ENCODE results near the gene SEC61A2. TPM values are rescaled to one million over a fixed set of nuclear protein-coding genes. Genes with fewer than 3 reads are reported as not detected.

Gene SEC61A2
- total RNA-seq, 4 donors from 2014 or later, result 1.5 to 15.1 (median 7.6) TPM

DNA sequence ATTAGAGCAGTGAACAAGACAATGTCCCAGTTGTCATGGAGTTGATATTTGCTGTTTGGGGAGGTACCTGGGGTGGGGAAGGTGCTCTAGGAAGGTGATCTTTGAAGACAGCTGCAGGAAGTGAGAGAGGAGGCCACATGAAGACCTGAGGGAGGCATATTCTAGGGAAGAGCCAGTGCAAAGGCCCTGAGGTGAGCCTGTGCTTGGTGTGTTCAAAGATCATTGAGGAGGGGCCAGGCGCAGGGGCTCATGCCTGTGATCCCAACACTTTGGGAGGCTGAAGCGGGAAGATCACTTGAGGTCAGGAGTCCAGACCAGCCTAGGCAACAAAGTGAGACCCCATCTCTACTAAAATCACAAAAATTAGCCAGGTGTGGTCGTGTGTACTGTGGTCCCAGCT lies 15.1 kb downstream of the SEC61A2 start:
- Histone ChIP-seq H3K36me3 (peaks cover 0 to 18% (median 5%) of the 10 kb centered on the region in 4 donors), H3K27ac (no peak overlapping the region), H3K4me1 (no peaks in the 10 kb centered on the region), H3K27me3 (no peaks in the 10 kb centered on the region), H3K9me3 (no peaks in the 10 kb centered on the region), H3K4me3 (no peak overlapping the region)
- WGBS, 2 donors (ENCODE audit: low coverage in 1 of 2), result 94% methylated on average over 3 of the region's 3 CpGs; no CpG with 5 or more reads in 1 of the 2 donors
- in situ Hi-C loops (cut with MboI; ENCODE audit: low pct_ligation_motif_present in 1 of 4, low pct_unique_long_range_greater_than_20kb in 1 of 4, low sequenced_read_pairs in 3 of 4) (no loop called here), intact Hi-C loops (cut with DNase I; ENCODE audit: low total_unique reads) (loop anchor here (10.0 kb wide), 1 partner anchor 1460 kb away; no protein-coding TSS in a partner anchor)
- TF ChIP-seq POLR2AphosphoS5 (IDR thresholded peaks at IDR 0.05), result no peak
- no peak for TF ChIP-seq EP300 (IDR thresholded peaks at IDR 0.05; ENCODE audit: low read depth)
- TF ChIP-seq, protein P1, sequence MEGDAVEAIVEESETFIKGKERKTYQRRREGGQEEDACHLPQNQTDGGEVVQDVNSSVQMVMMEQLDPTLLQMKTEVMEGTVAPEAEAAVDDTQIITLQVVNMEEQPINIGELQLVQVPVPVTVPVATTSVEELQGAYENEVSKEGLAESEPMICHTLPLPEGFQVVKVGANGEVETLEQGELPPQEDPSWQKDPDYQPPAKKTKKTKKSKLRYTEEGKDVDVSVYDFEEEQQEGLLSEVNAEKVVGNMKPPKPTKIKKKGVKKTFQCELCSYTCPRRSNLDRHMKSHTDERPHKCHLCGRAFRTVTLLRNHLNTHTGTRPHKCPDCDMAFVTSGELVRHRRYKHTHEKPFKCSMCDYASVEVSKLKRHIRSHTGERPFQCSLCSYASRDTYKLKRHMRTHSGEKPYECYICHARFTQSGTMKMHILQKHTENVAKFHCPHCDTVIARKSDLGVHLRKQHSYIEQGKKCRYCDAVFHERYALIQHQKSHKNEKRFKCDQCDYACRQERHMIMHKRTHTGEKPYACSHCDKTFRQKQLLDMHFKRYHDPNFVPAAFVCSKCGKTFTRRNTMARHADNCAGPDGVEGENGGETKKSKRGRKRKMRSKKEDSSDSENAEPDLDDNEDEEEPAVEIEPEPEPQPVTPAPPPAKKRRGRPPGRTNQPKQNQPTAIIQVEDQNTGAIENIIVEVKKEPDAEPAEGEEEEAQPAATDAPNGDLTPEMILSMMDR (IDR thresholded peaks at IDR 0.05), result no peak
- no peak for TF ChIP-seq POLR2A (IDR thresholded peaks at IDR 0.05)
- DNase-seq, result no peak

DNA sequence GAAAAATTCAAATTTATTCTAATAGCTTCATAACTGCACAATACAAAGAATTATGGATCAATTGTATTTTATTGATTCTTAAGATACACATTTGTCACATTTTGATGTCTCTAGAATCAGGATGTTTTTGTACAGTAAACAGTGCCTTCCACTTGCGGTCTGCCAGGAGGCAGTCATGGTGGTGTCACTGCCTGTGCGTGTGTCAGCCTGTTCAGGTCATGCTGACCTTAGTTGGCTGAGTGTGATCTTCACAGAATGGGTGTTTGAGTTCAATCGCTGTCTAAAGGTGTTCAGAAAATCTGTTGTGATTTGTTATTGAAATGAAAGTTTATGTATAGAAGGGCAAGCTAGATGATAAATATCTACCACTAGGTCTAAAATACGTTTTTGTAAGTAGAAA lies 20.7 kb downstream of the SEC61A2 start:
- Histone ChIP-seq H3K27me3 (no peaks in the 10 kb centered on the region), H3K27ac (no peak overlapping the region), H3K36me3 (no peaks in the 10 kb centered on the region), H3K4me1 (no peaks in the 10 kb centered on the region), H3K4me3 (no peak overlapping the region), H3K9me3 (no peaks in the 10 kb centered on the region)
- intact Hi-C loops (cut with DNase I; ENCODE audit: low total_unique reads), result no loop called here
- in situ Hi-C loops (cut with MboI; ENCODE audit: low pct_ligation_motif_present in 1 of 4, low pct_unique_long_range_greater_than_20kb in 1 of 4, low sequenced_read_pairs in 3 of 4), result no loop called here
- 85 to 91% methylated on average over 4 of the region's 4 CpGs for WGBS, 2 donors (ENCODE audit: low coverage in 1 of 2)
- TF ChIP-seq, protein P1 (IDR thresholded peaks at IDR 0.05), result no peak
- no peak for TF ChIP-seq POLR2AphosphoS5 (IDR thresholded peaks at IDR 0.05)
- TF ChIP-seq EP300 (IDR thresholded peaks at IDR 0.05; ENCODE audit: low read depth), result no peak
- DNase-seq, result no peak

DNA sequence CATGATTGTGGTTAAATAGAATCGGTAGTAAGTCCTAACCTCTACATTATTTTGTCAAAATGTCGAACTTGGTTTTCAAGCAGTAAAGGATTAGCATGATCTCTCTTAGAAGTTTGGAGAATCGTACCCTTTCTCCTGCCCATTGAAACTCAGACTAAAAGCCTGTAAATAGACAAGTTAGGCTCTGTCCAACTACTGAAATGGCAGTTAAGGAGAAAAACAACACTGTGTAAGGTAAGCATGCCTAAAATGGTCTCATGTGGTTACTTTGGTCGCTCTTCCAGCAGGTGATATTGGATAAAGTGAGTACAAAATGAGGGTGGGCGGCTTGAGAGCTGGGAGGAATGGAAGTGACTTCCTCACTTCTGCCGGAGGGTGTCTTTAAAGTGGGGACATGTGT lies 25.0 kb downstream of the SEC61A2 start:
- no peak for DNase-seq
- 80 to 96% methylated on average over 4 to 6 of the region's 6 CpGs for WGBS, 2 donors (ENCODE audit: low coverage in 1 of 2)
- Histone ChIP-seq H3K4me1 (no peaks in the 10 kb centered on the region), H3K9me3 (no peaks in the 10 kb centered on the region), H3K27ac (no peak overlapping the region), H3K27me3 (no peaks in the 10 kb centered on the region), H3K36me3 (peaks cover 0 to 4% (median 0%) of the 10 kb centered on the region in 4 donors), H3K4me3 (no peak overlapping the region)
- intact Hi-C loops (cut with DNase I; ENCODE audit: low total_unique reads) (no loop called here), in situ Hi-C loops (cut with MboI; ENCODE audit: low pct_ligation_motif_present in 1 of 4, low pct_unique_long_range_greater_than_20kb in 1 of 4, low sequenced_read_pairs in 3 of 4) (no loop called here)
- no peak for TF ChIP-seq EP300 (IDR thresholded peaks at IDR 0.05; ENCODE audit: low read depth)
- no peak for TF ChIP-seq POLR2A (IDR thresholded peaks at IDR 0.05)
- TF ChIP-seq, protein P1 (IDR thresholded peaks at IDR 0.05), result no peak
- TF ChIP-seq POLR2AphosphoS5 (IDR thresholded peaks at IDR 0.05), result no peak

DNA sequence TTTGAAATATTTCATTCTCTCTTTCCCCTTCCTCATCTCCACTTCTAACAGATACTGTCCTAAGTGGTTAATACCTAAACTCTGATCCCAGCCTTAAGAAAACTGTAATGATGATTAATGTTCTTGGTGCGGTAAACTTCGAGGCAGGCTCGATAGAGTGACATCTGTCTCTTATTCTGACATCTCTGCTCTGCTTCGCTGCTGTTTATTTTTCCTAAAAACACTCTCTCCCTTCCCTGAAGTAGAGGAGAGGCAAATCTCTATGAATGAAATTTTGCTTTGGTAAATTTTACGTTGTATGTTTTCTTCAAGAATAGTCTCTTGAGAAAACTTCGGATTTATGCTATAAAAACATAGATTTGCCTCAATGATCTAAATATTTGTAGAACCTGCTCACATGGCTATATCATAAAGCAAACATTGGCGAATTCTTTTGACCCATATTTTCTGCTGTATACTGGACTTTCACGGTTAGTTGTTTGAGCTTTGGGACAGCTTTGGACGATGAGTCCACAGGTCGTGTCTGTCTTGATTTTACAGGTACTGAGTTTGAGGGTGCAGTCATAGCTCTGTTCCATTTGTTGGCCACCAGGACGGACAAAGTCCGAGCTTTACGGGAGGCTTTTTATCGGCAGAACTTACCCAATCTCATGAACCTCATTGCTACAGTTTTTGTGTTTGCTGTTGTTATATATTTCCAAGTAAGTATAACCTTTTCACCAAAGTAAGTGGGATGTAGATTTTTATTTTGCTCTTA lies 27.1 kb downstream of the SEC61A2 start:
- no peak for TF ChIP-seq POLR2AphosphoS5 (IDR thresholded peaks at IDR 0.05)
- TF ChIP-seq, protein P1 (IDR thresholded peaks at IDR 0.05), result no peak
- TF ChIP-seq EP300 (IDR thresholded peaks at IDR 0.05; ENCODE audit: low read depth), result no peak
- no peak for TF ChIP-seq POLR2A (IDR thresholded peaks at IDR 0.05)
- intact Hi-C loops (cut with DNase I; ENCODE audit: low total_unique reads) (no loop called here), in situ Hi-C loops (cut with MboI; ENCODE audit: low pct_ligation_motif_present in 1 of 4, low pct_unique_long_range_greater_than_20kb in 1 of 4, low sequenced_read_pairs in 3 of 4) (no loop called here)
- 90 to 91% methylated on average over 10 to 14 of the region's 14 CpGs for WGBS, 2 donors (ENCODE audit: low coverage in 1 of 2)
- Histone ChIP-seq H3K36me3 (peaks cover 0 to 17% (median 5%) of the 10 kb centered on the region in 4 donors), H3K9me3 (no peaks in the 10 kb centered on the region), H3K27me3 (no peaks in the 10 kb centered on the region), H3K4me3 (no peak overlapping the region), H3K4me1 (no peaks in the 10 kb centered on the region), H3K27ac (no peak overlapping the region)
- DNase-seq, result no peak

Measured in transverse colon (tissue), 4 donors.